Activated CD8-positive, alpha-beta memory T cell treated with anti-CD3 and anti-CD28 coated beads, Interleukin-2, amount 10 ng/mL, durations not matched to agents 7 days and 5 days (primary cell): ENCODE measurements around the gene FMNL3. TPM values are rescaled to one million over a fixed set of nuclear protein-coding genes. Genes with fewer than 3 reads are reported as not detected.

ENCODE experiments used
- ATAC-seq: fragments of 150-1000 bp; cut with Tn5 transposase; one replicate; pipeline ENCODE4 v1.10.0; 2021; ENCODE audit warnings: moderate library complexity
- CTCF ChIA-PET: fragments of 350-600 bp; sonication (Branson Sonifier 250); formaldehyde crosslinking; loops from one replicate; lab custom pipeline; 2021; ENCODE audit warnings: antibody characterized with exemption; lab: Charles Lee
- DNase-seq: peaks from one replicate; pipeline ENCODE4 v3.0.0-alpha.2; 2020
- H3K27ac Mint-ChIP-seq: one replicate; pipeline ENCODE4 v1.8.0; 2021; ENCODE audit warnings: mild to moderate bottlenecking, mixed read lengths
- H3K27me3 Mint-ChIP-seq: one replicate; pipeline ENCODE4 v1.8.0; 2021; ENCODE audit warnings: mixed read lengths
- H3K36me3 Mint-ChIP-seq: one replicate; pipeline ENCODE4 v1.8.0; 2021; ENCODE audit warnings: mild to moderate bottlenecking, mixed read lengths
- H3K4me1 Mint-ChIP-seq: one replicate; pipeline ENCODE4 v1.8.0; 2021; ENCODE audit warnings: mixed read lengths
- H3K4me3 Mint-ChIP-seq: one replicate; pipeline ENCODE4 v1.8.0; 2021; ENCODE audit warnings: mild to moderate bottlenecking, moderate library complexity, mixed read lengths
- H3K9me3 Mint-ChIP-seq: one replicate; pipeline ENCODE4 v1.8.0; 2022; ENCODE audit warnings: low read depth, mixed read lengths
- total RNA-seq, 2 experiments: library from RNA; stranded (reverse); gene quantifications; one replicate each; pipeline ENCODE4 v1.2.3, GENCODE V29; 2021

Gene FMNL3
- total RNA-seq, 2 experiments from 2014 or later = 44.2 to 50.5 TPM

DNA sequence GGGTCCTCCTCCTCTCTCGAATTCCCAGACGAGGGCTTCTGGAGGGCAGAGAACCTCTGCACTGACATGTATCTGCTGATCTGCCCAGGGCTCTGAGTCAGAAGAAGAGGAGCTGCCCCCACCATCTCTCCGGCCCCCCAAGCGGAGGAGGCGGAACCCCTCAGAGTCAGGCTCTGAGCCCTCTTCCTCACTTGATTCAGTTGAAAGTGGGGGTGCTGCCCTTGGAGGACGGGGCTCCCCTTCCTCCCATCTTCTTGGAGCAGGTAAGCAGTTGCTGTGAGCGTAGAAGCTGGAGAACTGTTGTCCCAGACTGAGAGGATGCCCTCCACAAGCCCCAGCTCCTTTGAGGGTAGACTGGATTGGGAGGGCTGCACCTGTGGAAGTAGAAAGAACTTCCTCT, 64.1 kb downstream of the FMNL3 start:
- H3K27ac Mint-ChIP-seq = no peak overlapping the region
- no peaks in the 10 kb centered on the region for H3K27me3 Mint-ChIP-seq
- peaks cover 2% of the 10 kb centered on the region for H3K36me3 Mint-ChIP-seq
- ATAC-seq (no peak), DNase-seq (no peak)
- no peaks in the 10 kb centered on the region for H3K9me3 Mint-ChIP-seq
- H3K4me3 Mint-ChIP-seq = no peak overlapping the region
- H3K4me1 Mint-ChIP-seq = peaks cover 10% of the 10 kb centered on the region
- CTCF ChIA-PET = interaction anchor here (0.7 to 6.4 kb wide), 11 partner anchors 12 to 119 kb away, joined by 3 to 174 read pairs (median 9); partner anchors contain the start of genes FMNL3 and PRPF40B

DNA sequence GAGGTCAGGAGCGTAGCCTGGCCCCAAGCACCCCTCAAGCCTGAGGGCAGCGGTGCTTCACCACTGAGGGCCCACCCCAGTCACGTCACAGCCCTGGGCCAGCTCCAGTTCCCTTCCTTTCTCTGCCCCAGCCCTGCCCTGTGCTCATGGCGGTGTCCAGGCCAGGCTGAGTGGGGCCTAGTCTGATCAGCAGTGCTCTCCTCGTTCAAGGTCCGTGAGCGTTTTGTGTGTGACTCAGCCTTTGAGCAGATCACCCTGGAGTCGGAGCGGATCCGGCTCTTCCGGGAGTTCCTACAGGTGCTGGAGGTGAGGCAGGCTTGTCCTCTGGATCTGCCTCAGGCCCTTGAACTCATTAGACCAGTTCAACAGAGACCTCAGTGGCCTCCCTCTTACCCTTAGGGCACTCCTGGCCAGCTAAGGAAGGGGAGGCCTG, 64.8 kb downstream of the FMNL3 start:
- Mint-ChIP-seq H3K4me3 (no peak overlapping the region), H3K27me3 (no peaks in the 10 kb centered on the region), H3K9me3 (no peaks in the 10 kb centered on the region), H3K4me1 (peaks cover 8% of the 10 kb centered on the region), H3K36me3 (peaks cover 2% of the 10 kb centered on the region), H3K27ac (no peak overlapping the region)
- CTCF ChIA-PET = interaction anchor here (1.4 to 6.4 kb wide), 4 partner anchors 19 to 65 kb away, joined by 3 to 174 read pairs (median 15); partner anchors contain the start of genes FMNL3 and PRPF40B
- DNase-seq (no peak), ATAC-seq (no peak)

DNA sequence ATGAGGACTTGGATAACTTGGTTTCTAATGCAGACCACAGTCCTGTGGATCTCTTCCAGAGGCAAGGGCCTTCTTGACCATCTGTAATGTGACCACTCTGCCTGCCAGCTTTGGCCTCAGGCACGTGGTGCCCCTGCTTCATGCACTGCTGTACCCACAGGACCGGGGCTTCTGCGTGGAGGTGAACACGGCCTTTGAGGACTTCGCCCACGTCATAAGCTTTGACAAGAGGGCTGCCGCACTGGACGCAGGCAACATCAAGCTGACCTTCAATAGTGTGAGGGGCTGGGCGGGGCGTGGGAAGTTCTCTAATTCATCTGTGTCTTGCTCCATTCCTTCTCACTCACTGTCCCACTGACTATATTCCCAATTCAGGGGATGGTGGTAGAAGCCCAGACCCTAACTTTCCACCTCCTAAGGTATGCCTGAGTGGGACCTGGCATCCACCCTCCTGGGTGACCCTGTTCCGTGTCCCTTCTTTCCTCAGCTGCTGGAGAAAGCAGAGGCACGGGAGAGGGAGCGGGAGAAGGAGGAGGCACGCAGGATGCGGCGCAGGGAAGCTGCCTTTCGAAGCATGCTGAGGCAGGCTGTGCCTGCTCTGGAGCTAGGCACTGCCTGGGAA, 65.3 kb downstream of the FMNL3 start:
- ATAC-seq (no peak), DNase-seq (no peak)
- CTCF ChIA-PET = interaction anchor here (1.9 to 6.4 kb wide), 2 partner anchors 22 to 66 kb away, joined by 15 to 174 read pairs; partner anchors contain the start of gene FMNL3
- Mint-ChIP-seq H3K27me3 (no peaks in the 10 kb centered on the region), H3K4me1 (peaks cover 12% of the 10 kb centered on the region), H3K36me3 (peaks cover 2% of the 10 kb centered on the region), H3K9me3 (no peaks in the 10 kb centered on the region), H3K4me3 (no peak overlapping the region), H3K27ac (no peak overlapping the region)

DNA sequence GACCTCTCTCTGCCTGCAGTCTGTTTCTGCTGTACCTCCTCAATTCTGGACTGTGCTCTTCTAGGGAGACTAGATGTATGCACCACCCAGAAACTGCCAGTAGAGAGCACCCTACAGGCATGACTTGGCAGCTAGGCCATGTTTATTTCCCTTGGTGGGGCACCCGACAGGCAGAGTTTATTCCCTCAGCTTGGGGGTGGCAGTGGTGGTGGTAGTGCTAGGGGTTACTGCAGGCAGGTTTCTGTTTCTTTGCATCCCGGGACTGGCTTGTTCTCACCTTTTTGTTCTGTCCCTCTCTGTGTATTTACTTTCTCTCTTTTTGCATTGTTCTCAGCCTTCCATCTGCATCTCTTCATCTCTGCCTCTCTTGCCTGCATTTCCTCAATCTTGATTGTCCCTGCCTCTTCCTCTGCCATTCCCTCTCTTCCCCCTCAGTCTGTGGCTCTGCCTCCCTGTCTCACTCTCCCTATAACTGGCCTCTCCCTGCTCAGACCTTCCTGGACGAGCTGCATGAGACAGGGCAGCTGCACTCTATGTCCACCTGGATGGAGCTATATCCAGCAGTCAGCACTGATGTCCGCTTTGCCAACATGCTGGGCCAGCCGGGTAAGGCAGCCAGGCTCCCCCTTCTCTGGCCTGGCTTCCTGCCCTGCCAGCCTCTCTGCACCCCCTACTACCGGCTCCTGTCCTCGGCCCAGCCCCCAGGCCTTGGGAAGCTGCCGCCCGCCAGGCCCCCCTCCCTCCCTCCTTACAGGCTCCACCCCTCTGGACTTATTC, 70.0 kb downstream of the FMNL3 start:
- Mint-ChIP-seq H3K4me3 (no peak overlapping the region), H3K36me3 (no peaks in the 10 kb centered on the region), H3K9me3 (no peaks in the 10 kb centered on the region), H3K27ac (no peak overlapping the region), H3K27me3 (no peaks in the 10 kb centered on the region), H3K4me1 (peaks cover 19% of the 10 kb centered on the region)
- ATAC-seq (peak; percentile 91), DNase-seq (peak; percentile 79)
- CTCF ChIA-PET = interaction anchor here (0.7 to 9.4 kb wide), 25 partner anchors 10 to 279 kb away, joined by 3 to 185 read pairs (median 6); partner anchors contain the start of genes FMNL3, PRPF40B and TMBIM6

DNA sequence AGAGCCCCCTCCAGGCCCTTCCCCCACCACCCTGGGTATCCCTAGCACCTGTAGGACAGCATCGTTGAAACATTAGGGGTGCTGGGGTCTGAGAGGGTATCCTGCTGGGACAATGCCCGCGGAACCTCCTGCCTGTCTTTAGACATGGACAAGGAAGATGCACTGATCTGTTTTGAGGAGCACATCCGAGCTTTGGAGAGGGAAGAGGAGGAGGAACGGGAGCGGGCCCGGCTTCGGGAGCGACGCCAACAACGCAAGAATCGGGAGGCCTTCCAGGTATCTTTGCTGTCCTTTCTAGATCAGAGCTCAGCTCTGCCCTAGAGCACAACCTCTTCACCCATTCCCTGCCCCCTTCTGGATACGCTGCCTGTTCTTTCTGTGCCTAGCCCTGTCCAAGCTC, 70.6 kb downstream of the FMNL3 start:
- no peak for DNase-seq
- H3K27me3 Mint-ChIP-seq = no peaks in the 10 kb centered on the region
- H3K4me3 Mint-ChIP-seq = no peak overlapping the region
- no peak for ATAC-seq
- CTCF ChIA-PET = interaction anchor here (0.7 to 9.4 kb wide), 20 partner anchors 9 to 202 kb away, joined by 3 to 185 read pairs (median 5); partner anchors contain the start of genes FMNL3, PRPF40B and TMBIM6
- H3K9me3 Mint-ChIP-seq = no peaks in the 10 kb centered on the region
- no peaks in the 10 kb centered on the region for H3K36me3 Mint-ChIP-seq
- H3K4me1 Mint-ChIP-seq = peaks cover 19% of the 10 kb centered on the region
- no peak overlapping the region for H3K27ac Mint-ChIP-seq

DNA sequence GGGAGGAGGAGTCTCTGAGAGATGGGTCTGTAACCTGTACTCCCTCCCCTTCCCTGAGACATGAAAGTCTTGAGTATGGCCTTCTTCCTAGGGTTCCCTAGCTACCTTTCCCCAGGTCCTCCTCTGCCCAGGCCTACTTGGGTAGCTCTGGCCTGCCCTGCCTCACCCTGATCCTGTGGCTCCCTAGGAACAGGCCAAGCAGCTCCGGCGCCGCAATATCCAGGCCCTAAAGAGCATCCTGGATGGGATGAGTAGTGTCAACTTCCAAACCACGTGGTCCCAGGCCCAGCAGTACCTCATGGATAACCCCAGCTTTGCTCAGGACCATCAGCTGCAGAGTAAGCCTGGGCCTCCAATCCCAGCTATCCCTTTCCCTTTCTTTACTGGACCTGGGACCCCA, 71.5 kb downstream of the FMNL3 start:
- H3K9me3 Mint-ChIP-seq = no peaks in the 10 kb centered on the region
- no peak overlapping the region for H3K27ac Mint-ChIP-seq
- H3K4me3 Mint-ChIP-seq = no peak overlapping the region
- no peaks in the 10 kb centered on the region for H3K36me3 Mint-ChIP-seq
- H3K27me3 Mint-ChIP-seq = no peaks in the 10 kb centered on the region
- peaks cover 19% of the 10 kb centered on the region for H3K4me1 Mint-ChIP-seq
- ATAC-seq (no peak), DNase-seq (no peak)
- CTCF ChIA-PET = interaction anchor here (0.7 to 9.4 kb wide), 11 partner anchors 8 to 133 kb away, joined by 3 to 185 read pairs (median 6); partner anchors contain the start of genes FMNL3, PRPF40B and TMBIM6

DNA sequence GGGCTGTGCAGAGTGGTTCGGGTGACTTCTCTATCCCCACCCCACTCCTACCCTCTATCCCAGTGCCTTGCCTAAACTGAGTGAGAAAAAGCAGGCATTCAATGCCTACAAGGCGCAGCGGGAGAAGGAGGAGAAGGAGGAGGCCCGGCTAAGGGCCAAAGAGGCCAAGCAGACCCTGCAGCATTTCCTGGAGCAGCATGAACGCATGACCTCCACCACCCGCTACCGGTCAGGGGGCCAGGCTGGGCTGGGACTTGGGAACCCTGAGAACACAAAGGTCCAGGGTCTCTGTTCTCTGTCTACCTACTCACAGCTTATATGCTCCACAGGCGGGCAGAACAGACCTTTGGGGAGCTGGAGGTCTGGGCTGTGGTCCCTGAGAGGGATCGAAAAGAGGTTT, 72.2 kb downstream of the FMNL3 start:
- Mint-ChIP-seq H3K4me1 (peaks cover 19% of the 10 kb centered on the region), H3K9me3 (no peaks in the 10 kb centered on the region), H3K27me3 (no peaks in the 10 kb centered on the region), H3K36me3 (no peaks in the 10 kb centered on the region), H3K27ac (no peak overlapping the region), H3K4me3 (no peak overlapping the region)
- ATAC-seq = no peak
- CTCF ChIA-PET = interaction anchor here (0.9 to 9.4 kb wide), 8 partner anchors 10 to 127 kb away, joined by 3 to 185 read pairs (median 10); partner anchors contain the start of genes FMNL3, PRPF40B and TMBIM6
- DNase-seq = no peak

DNA sequence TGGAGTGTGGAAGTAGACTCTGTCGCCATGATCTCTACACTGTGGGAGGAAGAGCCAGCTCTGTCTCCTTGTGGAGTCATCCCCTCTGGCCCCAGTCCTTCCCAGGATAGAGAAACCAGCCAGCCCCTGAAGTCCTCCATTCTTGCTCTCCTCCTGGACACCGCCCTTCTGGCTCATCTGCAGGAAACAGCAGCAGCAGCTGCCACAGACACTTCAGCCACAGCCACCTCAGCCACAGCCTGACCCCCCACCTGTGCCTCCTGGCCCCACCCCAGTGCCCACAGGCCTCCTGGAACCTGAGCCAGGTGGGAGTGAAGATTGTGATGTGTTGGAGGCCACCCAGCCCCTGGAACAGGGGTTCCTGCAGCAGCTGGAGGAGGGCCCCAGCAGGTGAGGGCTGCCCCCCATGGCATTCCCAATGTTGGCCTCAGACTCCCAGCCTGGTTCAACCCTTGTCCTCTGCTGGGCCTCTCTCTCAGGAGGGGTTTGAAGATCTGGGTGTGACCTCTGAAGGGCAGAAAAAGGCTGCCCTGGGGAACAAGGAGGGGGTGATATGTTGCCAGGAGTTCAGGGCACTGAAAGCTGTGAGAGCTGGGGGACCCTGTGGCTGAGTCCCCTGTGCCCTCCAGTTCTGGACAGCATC, 73.4 kb downstream of the FMNL3 start:
- peak; percentile 25 for ATAC-seq
- Mint-ChIP-seq H3K4me1 (peaks cover 17% of the 10 kb centered on the region), H3K9me3 (no peaks in the 10 kb centered on the region), H3K27ac (no peak overlapping the region), H3K4me3 (no peak overlapping the region), H3K27me3 (peaks cover 3% of the 10 kb centered on the region), H3K36me3 (no peaks in the 10 kb centered on the region)
- peak; percentile 57 for DNase-seq
- CTCF ChIA-PET = interaction anchor here (0.8 to 9.4 kb wide), 7 partner anchors 10 to 144 kb away, joined by 3 to 185 read pairs (median 5); partner anchors contain the start of genes FMNL3, PRPF40B and TMBIM6

DNA sequence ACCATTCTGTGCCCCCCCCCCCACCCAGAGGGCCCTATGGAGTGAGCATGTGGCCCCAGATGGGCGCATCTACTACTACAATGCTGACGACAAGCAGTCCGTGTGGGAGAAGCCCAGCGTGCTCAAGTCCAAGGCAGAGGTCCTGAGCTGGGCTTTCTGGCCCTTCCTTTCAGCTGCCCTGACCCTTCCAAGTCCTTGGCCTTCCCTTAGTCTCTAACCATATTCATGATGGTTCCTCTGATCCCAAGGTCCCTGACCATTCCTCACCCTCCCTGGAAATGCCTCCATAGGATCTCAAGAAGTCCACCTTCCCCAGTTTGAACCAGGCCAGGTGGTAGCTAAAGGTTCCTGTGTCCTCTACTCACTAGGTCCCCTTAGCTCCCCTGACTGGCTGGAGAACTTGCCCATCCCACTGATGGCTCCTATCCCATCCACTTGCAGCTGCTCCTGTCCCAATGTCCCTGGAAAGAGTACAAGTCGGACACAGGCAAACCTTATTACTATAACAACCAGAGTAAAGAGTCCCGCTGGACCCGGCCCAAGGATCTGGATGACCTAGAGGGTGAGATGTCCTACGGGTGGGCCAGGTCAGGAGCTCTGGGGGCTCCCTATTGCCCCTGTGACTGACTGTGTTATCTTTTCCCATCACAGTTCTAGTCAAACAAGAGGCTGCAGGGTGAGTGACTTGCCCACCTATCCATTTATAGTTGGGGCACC, 74.1 kb downstream of the FMNL3 start:
- H3K4me1 Mint-ChIP-seq = peaks cover 17% of the 10 kb centered on the region
- ATAC-seq = no peak
- H3K4me3 Mint-ChIP-seq = no peak overlapping the region
- peaks cover 3% of the 10 kb centered on the region for H3K27me3 Mint-ChIP-seq
- H3K36me3 Mint-ChIP-seq = no peaks in the 10 kb centered on the region
- H3K27ac Mint-ChIP-seq = no peak overlapping the region
- CTCF ChIA-PET = interaction anchor here (0.9 to 9.4 kb wide), 6 partner anchors 10 to 108 kb away, joined by 3 to 185 read pairs (median 6); partner anchors contain the start of genes FMNL3, PRPF40B and TMBIM6
- H3K9me3 Mint-ChIP-seq = no peaks in the 10 kb centered on the region
- DNase-seq = no peak

DNA sequence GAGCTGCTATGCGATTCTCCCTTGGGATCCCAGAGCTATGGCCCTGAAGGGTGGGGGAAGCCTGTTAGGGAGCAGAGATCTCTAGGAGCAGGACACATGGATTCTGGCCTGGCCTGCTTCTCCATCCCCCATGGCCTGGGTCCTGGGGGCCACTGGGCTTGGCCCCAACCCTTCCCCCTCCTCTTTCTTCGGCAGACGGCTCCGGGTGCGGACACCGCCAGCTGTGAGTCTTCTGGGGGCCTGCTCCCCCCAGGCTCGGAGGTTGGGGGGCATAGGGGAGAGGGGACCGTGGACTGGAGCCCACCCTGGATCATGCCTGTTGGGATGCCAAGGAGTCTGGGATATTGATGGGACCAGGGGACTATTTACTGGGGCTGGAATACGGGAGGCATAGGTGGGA, 74.8 kb downstream of the FMNL3 start:
- H3K36me3 Mint-ChIP-seq = no peaks in the 10 kb centered on the region
- H3K4me1 Mint-ChIP-seq = peaks cover 17% of the 10 kb centered on the region
- peaks cover 3% of the 10 kb centered on the region for H3K27me3 Mint-ChIP-seq
- H3K4me3 Mint-ChIP-seq = no peak overlapping the region
- ATAC-seq (no peak), DNase-seq (no peak)
- no peak overlapping the region for H3K27ac Mint-ChIP-seq
- CTCF ChIA-PET = interaction anchor here (3.7 to 9.4 kb wide), 2 partner anchors 9 to 76 kb away, joined by 24 to 185 read pairs; partner anchors contain the start of genes FMNL3 and PRPF40B
- no peaks in the 10 kb centered on the region for H3K9me3 Mint-ChIP-seq

DNA sequence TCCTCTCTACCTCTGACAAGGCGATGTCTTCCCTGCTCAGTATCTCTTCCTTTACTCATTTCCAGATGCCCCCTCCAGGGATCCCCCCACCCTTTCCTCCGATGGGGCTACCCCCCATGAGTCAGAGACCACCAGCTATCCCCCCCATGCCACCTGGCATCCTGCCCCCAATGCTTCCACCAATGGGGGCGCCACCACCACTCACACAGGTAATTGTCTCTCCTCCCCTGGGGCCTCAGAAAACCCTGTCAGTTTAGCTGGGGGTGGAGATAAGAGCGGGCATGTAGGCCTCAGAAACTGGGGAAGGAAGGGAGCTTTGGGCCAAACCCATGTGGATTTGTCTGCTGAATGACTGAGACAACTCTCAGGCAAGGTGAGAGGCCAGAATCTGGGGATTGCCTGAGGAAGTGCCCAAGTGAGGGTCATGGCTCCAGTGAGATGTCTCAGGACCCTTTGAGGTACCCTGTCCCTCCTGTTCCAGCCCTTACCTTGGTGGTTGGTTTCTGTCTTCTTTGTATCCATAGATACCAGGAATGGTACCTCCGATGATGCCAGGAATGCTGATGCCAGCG, 75.8 kb downstream of the FMNL3 start:
- DNase-seq = no peak
- H3K9me3 Mint-ChIP-seq = no peaks in the 10 kb centered on the region
- CTCF ChIA-PET = interaction anchor here (0.9 to 9.4 kb wide), 3 partner anchors 43 to 147 kb away, joined by 3 to 185 read pairs (median 7); partner anchors contain the start of gene FMNL3
- peaks cover 9% of the 10 kb centered on the region for H3K4me1 Mint-ChIP-seq
- H3K27ac Mint-ChIP-seq = no peak overlapping the region
- H3K36me3 Mint-ChIP-seq = no peaks in the 10 kb centered on the region
- ATAC-seq = no peak
- peaks cover 3% of the 10 kb centered on the region for H3K27me3 Mint-ChIP-seq
- H3K4me3 Mint-ChIP-seq = no peak overlapping the region
